ENCODE measurements around the gene DPF3.

Gene DPF3

GRCh38 chr14:72737560-72737943 lies 156.3 kb downstream of the DPF3 start:
- no peak for DNase-seq

- peak; percentile 30 for DNase-seq
Observed at GRCh38 chr14:72736786-72737559, 156.9 kb downstream of the DPF3 start.

- no peak for DNase-seq
Observed at GRCh38 chr14:72736308-72736707, 157.6 kb downstream of the DPF3 start.

- no peak for DNase-seq
Observed at GRCh38 chr14:72732022-72732780, 161.7 kb downstream of the DPF3 start.

GRCh38 chr14:72731252-72732020 lies 162.5 kb downstream of the DPF3 start:
- DNase-seq: no peak

GRCh38 chr14:72730468-72730867 lies 163.4 kb downstream of the DPF3 start:
- no peak for DNase-seq

- DNase-seq: no peak
Observed at GRCh38 chr14:72726444-72726843, 167.5 kb downstream of the DPF3 start.

GRCh38 chr14:72723858-72724530 lies 169.9 kb downstream of the DPF3 start:
- no peak for DNase-seq

- no peak for DNase-seq
Observed at GRCh38 chr14:72722201-72722785, 171.6 kb downstream of the DPF3 start.

GRCh38 chr14:72721083-72721482 lies 172.8 kb downstream of the DPF3 start:
- DNase-seq: no peak

GRCh38 chr14:72717220-72717619 lies 176.7 kb downstream of the DPF3 start:
- DNase-seq: no peak

GRCh38 chr14:72716476-72716875 lies 177.4 kb downstream of the DPF3 start:
- DNase-seq: no peak

- peak; percentile 57 for DNase-seq
Observed at GRCh38 chr14:72715850-72716228, 178.1 kb downstream of the DPF3 start.

- DNase-seq: no peak
Observed at GRCh38 chr14:72715215-72715849, 178.6 kb downstream of the DPF3 start.

- DNase-seq: no peak
Observed at GRCh38 chr14:72714871-72715214, 179.1 kb downstream of the DPF3 start.

- DNase-seq: no peak
Observed at GRCh38 chr14:72714094-72714493, 179.8 kb downstream of the DPF3 start.

GRCh38 chr14:72711936-72712335 lies 182.0 kb downstream of the DPF3 start:
- no peak for DNase-seq

GRCh38 chr14:72709916-72710611 lies 183.8 kb downstream of the DPF3 start:
- DNase-seq: no peak

GRCh38 chr14:72708708-72709475 lies 185.0 kb downstream of the DPF3 start:
- no peak for DNase-seq

GRCh38 chr14:72708222-72708621 lies 185.7 kb downstream of the DPF3 start:
- no peak for DNase-seq

- no peak for DNase-seq
Observed at GRCh38 chr14:72706485-72706884, 187.4 kb downstream of the DPF3 start.

All from retina (tissue), 1 donor.